Right renal pelvis (tissue), 4 donors: Measurements from ENCODE around the gene RALGDS. TPM values are rescaled to one million over a fixed set of nuclear protein-coding genes. Genes with fewer than 3 reads are reported as not detected.
"Not testable (repeated sequence)": the region's sequence is repeated elsewhere in the genome, so short reads cannot be mapped to it uniquely, and the experiment has no call there.

Experiments used
- DNase-seq, 4 donors: peaks; one replicate each; pipeline ENCODE4 v3.0.0-alpha.2; 2013; ENCODE audit warnings: low read depth in 4 of 4, low spot score in 3 of 4, missing footprints in 1 of 4
- polyA plus RNA-seq, 4 donors: library from polyadenylated mRNA; unstranded; fragments of 120-200 nt; gene quantifications; one replicate each; pipeline ENCODE4 v1.2.1, GENCODE V29; 2013; ENCODE audit not compliant: insufficient read length in 4 of 4

RALGDS gene
- polyA plus RNA-seq, 4 donors = 32.8 to 36.3 (median 33.6) TPM

DNA sequence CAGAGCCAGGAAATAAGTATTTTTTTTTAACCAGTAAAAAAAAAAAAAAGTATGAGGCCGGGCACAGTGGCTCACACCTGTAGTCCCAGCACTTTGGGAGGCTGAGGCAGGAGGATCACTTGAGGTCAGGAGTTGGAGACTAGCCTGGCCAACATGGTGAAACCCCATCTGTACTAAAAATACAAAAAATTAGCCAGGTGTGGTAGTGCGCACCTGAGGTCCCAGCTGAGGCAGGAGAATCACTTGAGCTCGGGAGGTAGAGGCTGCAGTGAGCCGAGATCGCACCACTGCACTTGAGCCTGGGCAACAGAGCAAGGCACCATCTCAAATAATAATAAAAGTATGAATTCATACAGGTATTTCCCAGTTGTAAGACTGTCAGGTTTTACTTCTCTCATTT, 48.8 kb downstream of the RALGDS start:
- DNase-seq = not testable (repeated sequence)

- DNase-seq = no peak
Measured at GRCh38 chr9:133071484-133072150, 49.4 kb downstream of the RALGDS start.

GRCh38 chr9:133070985-133071384, 50.1 kb downstream of the RALGDS start:
- DNase-seq = not testable (repeated sequence)

DNA sequence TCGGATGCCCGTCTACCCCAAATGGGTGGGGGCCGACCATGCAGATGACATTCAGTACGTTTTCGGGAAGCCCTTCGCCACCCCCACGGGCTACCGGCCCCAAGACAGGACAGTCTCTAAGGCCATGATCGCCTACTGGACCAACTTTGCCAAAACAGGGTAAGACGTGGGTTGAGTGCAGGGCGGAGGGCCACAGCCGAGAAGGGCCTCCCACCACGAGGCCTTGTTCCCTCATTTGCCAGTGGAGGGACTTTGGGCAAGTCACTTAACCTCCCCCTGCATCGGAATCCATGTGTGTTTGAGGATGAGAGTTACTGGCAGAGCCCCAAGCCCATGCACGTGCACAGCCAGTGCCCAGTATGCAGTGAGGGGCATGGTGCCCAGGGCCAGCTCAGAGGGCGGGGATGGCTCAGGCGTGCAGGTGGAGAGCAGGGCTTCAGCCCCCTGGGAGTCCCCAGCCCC, 50.5 kb downstream of the RALGDS start:
- DNase-seq = not testable (repeated sequence)

- DNase-seq = not testable (repeated sequence)
Measured at GRCh38 chr9:133068431-133068830, 52.6 kb downstream of the RALGDS start.

DNA sequence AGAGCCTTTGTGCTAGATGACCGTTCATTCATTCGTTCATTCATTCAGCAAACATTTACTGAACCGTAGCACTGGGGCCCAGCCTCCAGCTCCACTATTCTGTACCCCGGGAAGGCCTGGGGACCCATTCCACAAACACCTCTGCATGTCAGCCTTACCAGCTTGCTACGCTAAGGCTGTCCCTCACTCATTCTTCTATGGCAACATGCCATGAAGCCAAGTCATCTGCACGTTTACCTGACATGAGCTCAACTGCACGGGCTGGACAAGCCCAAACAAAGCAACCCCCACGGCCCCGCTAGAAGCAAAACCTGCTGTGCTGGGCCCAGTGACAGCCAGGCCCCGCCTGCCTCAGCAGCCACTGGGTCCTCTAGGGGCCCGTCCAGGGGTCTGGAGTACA, 53.2 kb downstream of the RALGDS start:
- DNase-seq = no peak

DNA sequence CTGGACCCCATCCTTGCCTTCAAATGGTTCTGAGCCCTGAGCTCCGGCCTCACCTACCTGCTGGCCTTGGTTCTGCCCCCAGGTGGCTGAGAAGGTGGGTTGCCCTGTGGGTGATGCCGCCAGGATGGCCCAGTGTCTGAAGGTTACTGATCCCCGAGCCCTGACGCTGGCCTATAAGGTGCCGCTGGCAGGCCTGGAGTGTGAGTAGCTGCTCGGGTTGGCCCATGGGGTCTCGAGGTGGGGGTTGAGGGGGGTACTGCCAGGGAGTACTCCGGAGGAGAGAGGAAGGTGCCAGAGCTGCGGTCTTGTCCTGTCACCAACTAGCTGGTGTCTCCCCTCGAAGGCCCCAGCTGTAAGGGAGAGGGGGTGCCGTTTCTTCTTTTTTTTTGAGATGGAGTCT, 54.0 kb downstream of the RALGDS start:
- DNase-seq = no peak

- DNase-seq = no peak
Measured at GRCh38 chr9:133066181-133066983, 54.7 kb downstream of the RALGDS start.

- DNase-seq = no peak
Measured at GRCh38 chr9:133065070-133065388, 56.0 kb downstream of the RALGDS start.

- DNase-seq = no peak
Measured at GRCh38 chr9:133064241-133065069, 56.6 kb downstream of the RALGDS start.

GRCh38 chr9:133063500-133064231, 57.4 kb downstream of the RALGDS start:
- no peak for DNase-seq

- no peak for DNase-seq
Measured at GRCh38 chr9:133063159-133063499, 57.9 kb downstream of the RALGDS start.

- DNase-seq = not testable (repeated sequence)
Measured at GRCh38 chr9:133062569-133062968, 58.5 kb downstream of the RALGDS start.

- DNase-seq = not testable (repeated sequence)
Measured at GRCh38 chr9:133061764-133062145, 59.3 kb downstream of the RALGDS start, which contains the start of gene CEL. Gene CEL (plus strand): TSS chr9:133061981. CDS start chr9:133062003, 22 bp downstream.

- not testable (repeated sequence) for DNase-seq
Measured at GRCh38 chr9:133061019-133061763, 59.8 kb downstream of the RALGDS start.

DNA sequence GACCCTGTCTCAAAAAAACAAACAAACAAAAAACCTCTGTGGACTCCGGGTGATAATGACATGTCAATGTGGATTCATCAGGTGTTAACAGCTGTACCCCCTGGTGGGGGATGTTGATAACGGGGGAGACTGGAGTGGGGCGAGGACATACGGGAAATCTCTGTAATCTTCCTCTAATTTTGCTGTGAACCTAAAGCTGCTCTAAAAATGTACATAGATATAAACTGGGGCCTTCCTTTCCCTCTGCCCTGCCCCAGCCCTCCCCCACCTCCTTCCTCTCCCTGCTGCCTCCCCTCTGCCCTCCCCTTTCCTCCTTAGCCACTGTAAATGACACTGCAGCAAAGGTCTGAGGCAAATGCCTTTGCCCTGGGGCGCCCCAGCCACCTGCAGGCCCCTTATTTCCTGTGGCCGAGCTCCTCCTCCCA, 60.6 kb downstream of the RALGDS start:
- DNase-seq = no peak

- no peak for DNase-seq
Measured at GRCh38 chr9:133059623-133060022, 61.4 kb downstream of the RALGDS start.

DNA sequence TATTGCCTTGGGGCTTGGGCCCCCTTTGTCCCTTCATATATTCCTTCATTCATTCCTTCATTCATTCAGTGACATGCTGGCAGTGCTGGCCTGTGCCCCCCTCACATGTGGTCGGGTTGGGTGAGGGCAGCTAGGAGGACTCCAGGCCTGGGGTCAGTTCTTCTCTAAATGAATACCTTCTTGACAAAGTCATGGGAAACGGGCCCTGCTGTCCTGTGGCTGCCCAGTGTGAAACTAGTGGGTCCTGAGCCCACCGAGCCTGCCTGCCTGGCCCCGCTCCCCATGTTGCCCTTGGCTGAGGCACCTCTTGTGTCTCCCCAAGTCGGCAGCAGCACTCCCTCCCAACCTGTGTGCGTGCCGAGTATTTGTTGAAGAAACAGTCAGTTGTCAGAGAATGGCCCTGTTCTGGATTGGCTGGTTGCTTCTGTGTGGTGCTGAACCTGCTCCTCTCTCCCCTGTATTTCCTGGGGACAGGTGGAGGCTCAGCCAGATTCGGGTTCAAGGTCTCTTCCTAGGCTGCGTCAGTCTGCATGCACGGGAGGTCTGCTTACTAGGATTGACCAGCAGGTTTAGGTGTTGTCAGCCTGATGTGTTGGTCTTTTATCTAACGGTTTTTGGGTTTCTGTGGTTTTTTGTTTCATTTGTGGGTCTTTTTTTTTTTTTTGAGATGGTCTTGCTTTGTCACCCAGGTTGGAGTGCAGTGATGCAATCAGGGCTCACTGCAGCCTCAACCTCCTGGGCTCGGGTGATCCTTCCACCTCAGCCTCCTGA, 62.3 kb downstream of the RALGDS start:
- no peak for DNase-seq

DNA sequence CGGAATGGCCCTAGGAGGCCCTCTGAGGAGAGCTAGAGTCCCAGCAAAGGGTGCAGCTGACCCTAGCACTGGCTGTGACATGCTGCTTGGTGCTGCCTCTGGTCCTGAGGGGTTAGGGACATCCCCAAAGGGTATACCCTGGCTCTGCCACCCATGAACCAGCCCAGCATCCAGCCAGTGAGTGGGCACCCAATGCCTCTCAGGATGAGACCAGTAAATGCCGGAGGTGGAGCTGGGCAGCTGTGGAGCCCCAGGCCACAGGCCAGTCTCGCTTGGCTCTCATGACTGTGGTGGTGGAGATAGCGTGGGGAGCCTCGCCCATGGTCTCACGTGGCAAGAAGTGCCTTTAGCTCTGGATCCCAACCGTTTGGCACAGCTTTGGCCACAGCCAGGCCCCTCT, 63.0 kb downstream of the RALGDS start:
- DNase-seq = no peak
